ENCODE data around the gene GCLC.

Gene GCLC

GRCh38 chr6:53527249-53527765 lies 17.6 kb downstream of the GCLC start:
- in situ Hi-C loops (cut with MboI; ENCODE audit: low sequenced_read_pairs) = no loop called here

- in situ Hi-C loops (cut with MboI; ENCODE audit: low sequenced_read_pairs) = no loop called here
Observed at GRCh38 chr6:53526000-53526399, 18.9 kb downstream of the GCLC start.

- in situ Hi-C loops (cut with MboI; ENCODE audit: low sequenced_read_pairs) = no loop called here
Observed at GRCh38 chr6:53524455-53524815, 20.5 kb downstream of the GCLC start.

GRCh38 chr6:53523511-53524454 lies 21.1 kb downstream of the GCLC start:
- in situ Hi-C loops (cut with MboI; ENCODE audit: low sequenced_read_pairs) = no loop called here

GRCh38 chr6:53520320-53520928 lies 24.5 kb downstream of the GCLC start:
- in situ Hi-C loops (cut with MboI; ENCODE audit: low sequenced_read_pairs) = no loop called here

- in situ Hi-C loops (cut with MboI; ENCODE audit: low sequenced_read_pairs) = no loop called here
Observed at GRCh38 chr6:53518862-53519261, 26.0 kb downstream of the GCLC start.

- in situ Hi-C loops (cut with MboI; ENCODE audit: low sequenced_read_pairs) = no loop called here
Observed at GRCh38 chr6:53517021-53517420, 27.9 kb downstream of the GCLC start.

- in situ Hi-C loops (cut with MboI; ENCODE audit: low sequenced_read_pairs) = no loop called here
Observed at GRCh38 chr6:53514677-53515076, 30.2 kb downstream of the GCLC start.

- in situ Hi-C loops (cut with MboI; ENCODE audit: low sequenced_read_pairs) = no loop called here
Observed at GRCh38 chr6:53513519-53513966, 31.4 kb downstream of the GCLC start.

GRCh38 chr6:53513056-53513455 lies 31.8 kb downstream of the GCLC start:
- in situ Hi-C loops (cut with MboI; ENCODE audit: low sequenced_read_pairs) = no loop called here

- in situ Hi-C loops (cut with MboI; ENCODE audit: low sequenced_read_pairs) = no loop called here
Observed at GRCh38 chr6:53512626-53513025, 32.3 kb downstream of the GCLC start.

- in situ Hi-C loops (cut with MboI; ENCODE audit: low sequenced_read_pairs) = no loop called here
Observed at GRCh38 chr6:53510746-53511145, 34.2 kb downstream of the GCLC start.

- in situ Hi-C loops (cut with MboI; ENCODE audit: low sequenced_read_pairs) = no loop called here
Observed at GRCh38 chr6:53506872-53507271, 38.0 kb downstream of the GCLC start.

- in situ Hi-C loops (cut with MboI; ENCODE audit: low sequenced_read_pairs) = no loop called here
Observed at GRCh38 chr6:53504512-53504911, 40.4 kb downstream of the GCLC start.

- in situ Hi-C loops (cut with MboI; ENCODE audit: low sequenced_read_pairs) = no loop called here
Observed at GRCh38 chr6:53503060-53503459, 41.8 kb downstream of the GCLC start.

- in situ Hi-C loops (cut with MboI; ENCODE audit: low sequenced_read_pairs) = no loop called here
Observed at GRCh38 chr6:53501432-53501831, 43.5 kb downstream of the GCLC start.

- in situ Hi-C loops (cut with MboI; ENCODE audit: low sequenced_read_pairs) = no loop called here
Observed at GRCh38 chr6:53500095-53500494, 44.8 kb downstream of the GCLC start.

- in situ Hi-C loops (cut with MboI; ENCODE audit: low sequenced_read_pairs) = loop anchor here (10.0 kb wide), 1 partner anchor 226 kb away; no protein-coding TSS in a partner anchor
Observed at GRCh38 chr6:53499094-53499493, 45.8 kb downstream of the GCLC start.

- in situ Hi-C loops (cut with MboI; ENCODE audit: low sequenced_read_pairs) = loop anchor here (10.0 kb wide), 1 partner anchor 226 kb away; no protein-coding TSS in a partner anchor
Observed at GRCh38 chr6:53498649-53499048, 46.3 kb downstream of the GCLC start.

- in situ Hi-C loops (cut with MboI; ENCODE audit: low sequenced_read_pairs) = loop anchor here (10.0 kb wide), 1 partner anchor 227 kb away; no protein-coding TSS in a partner anchor
Observed at GRCh38 chr6:53497905-53498304, 47.0 kb downstream of the GCLC start.

GRCh38 chr6:53496797-53497375 lies 48.0 kb downstream of the GCLC start:
- in situ Hi-C loops (cut with MboI; ENCODE audit: low sequenced_read_pairs) = loop anchor here (10.0 kb wide), 1 partner anchor 228 kb away; no protein-coding TSS in a partner anchor
